T-cell (primary cell): Measurements from ENCODE around the gene STX8. TPM values are rescaled to one million over a fixed set of nuclear protein-coding genes. Genes with fewer than 3 reads are reported as not detected.

Experiments used
- ATAC-seq, 4 experiments: fragments of 200-7000 bp in 3 of 4; fragments of 150-1000 bp in 1 of 4; cut with Tn5 transposase; replicated peaks in 1 of 4; 1 replicate in 3 of 4; 2 replicates in 1 of 4; pipeline ENCODE4 v1.10.0; 2021; ENCODE audit warnings: moderate library complexity in 3 of 4, mild to moderate bottlenecking in 2 of 4, moderate number of reproducible peaks in 1 of 4
- CTCF ChIA-PET, 2 donors: fragments of 300-600 bp; sonication (Branson Sonifier 250); formaldehyde crosslinking; loops; one replicate each; lab custom pipeline; 2022; ENCODE audit warnings: antibody characterized with exemption in 2 of 2; lab: Charles Lee
- POLR2A ChIA-PET, 2 donors: fragments of 300-600 bp; sonication (Branson Sonifier 250); formaldehyde crosslinking; loops; one replicate each; lab custom pipeline; 2022; ENCODE audit warnings: antibody characterized with exemption in 2 of 2; lab: Charles Lee
- DNase-seq, 35 experiments: peaks; one replicate each; pipeline versions ENCODE4 v3.0.0 to v3.0.0-alpha.2; 2013 to 2023
- H3K27ac ChIP-seq: one replicate; pipeline ENCODE4 v1.5.1; 2013; ENCODE audit warnings: low read length
- H3K27me3 ChIP-seq, 2 experiments: replicated peaks in 1 of 2; 1 replicate in 1 of 2; 2 replicates in 1 of 2; pipeline versions ENCODE4 v1.6.1 to v1.7.0; 2013; ENCODE audit warnings: low read length in 1 of 2, mixed read lengths in 1 of 2; ENCODE audit not compliant: control insufficient read depth in 2 of 2, insufficient read depth in 2 of 2; ENCODE audit errors: extremely low read depth in 1 of 2
- H3K36me3 ChIP-seq, 2 donors: 1 replicate in 1 of 2; 2 replicates in 1 of 2; pipeline versions ENCODE4 v1.6.1 to v1.7.0; 2013; ENCODE audit warnings: low read length in 1 of 2; ENCODE audit not compliant: control insufficient read depth in 2 of 2, insufficient read depth in 1 of 2; ENCODE audit errors: extremely low read depth in 1 of 2
- H3K4me1 ChIP-seq, 2 experiments: 1 replicate in 1 of 2; 2 replicates in 1 of 2; pipeline versions ENCODE4 v1.6.1 to v1.7.0; 2013; ENCODE audit warnings: low read length in 2 of 2, mixed read lengths in 1 of 2; ENCODE audit not compliant: insufficient read depth in 2 of 2, control insufficient read depth in 1 of 2; ENCODE audit errors: extremely low read depth in 1 of 2
- H3K4me3 ChIP-seq, 2 donors: 1 replicate in 1 of 2; 2 replicates in 1 of 2; pipeline versions ENCODE4 v1.5.1 to v1.7.0; 2013; ENCODE audit warnings: mild to moderate bottlenecking in 2 of 2, low read length in 1 of 2, moderate library complexity in 1 of 2; ENCODE audit not compliant: control insufficient read depth in 1 of 2; ENCODE audit errors: extremely low read depth in 1 of 2
- H3K9me3 ChIP-seq: 2 replicates; pipeline ENCODE4 v1.7.0; 2013
- H3K27ac Mint-ChIP-seq, 2 donors: one replicate each; pipeline ENCODE4 v1.8.0; 2020 to 2021; ENCODE audit warnings: mild to moderate bottlenecking in 2 of 2, mixed read lengths in 2 of 2
- H3K27me3 Mint-ChIP-seq, 2 donors: one replicate each; pipeline ENCODE4 v1.8.0; 2021 to 2022; ENCODE audit warnings: mixed read lengths in 2 of 2
- H3K36me3 Mint-ChIP-seq: one replicate; pipeline ENCODE4 v1.8.0; 2021; ENCODE audit warnings: mixed read lengths
- H3K4me1 Mint-ChIP-seq, 3 donors: one replicate each; pipeline ENCODE4 v1.8.0; 2020 to 2022; ENCODE audit warnings: mixed read lengths in 3 of 3, mild to moderate bottlenecking in 1 of 3
- H3K4me3 Mint-ChIP-seq, 3 donors: one replicate each; pipeline ENCODE4 v1.8.0; 2020 to 2022; ENCODE audit warnings: mild to moderate bottlenecking in 3 of 3, mixed read lengths in 3 of 3, moderate library complexity in 3 of 3
- H3K9me3 Mint-ChIP-seq, 3 donors: one replicate each; pipeline ENCODE4 v1.8.0; 2020 to 2022; ENCODE audit warnings: mixed read lengths in 3 of 3
- WGBS: methylation state at CpG from one replicate; pipeline ENCODE4 v1.1.5; 2013; ENCODE audit warnings: missing lambda C conversion rate; ENCODE audit not compliant: insufficient coverage; 5-methylcytosine and 5-hydroxymethylcytosine counted together
- total RNA-seq, 35 experiments: library from RNA in 6 of 35; stranded (reverse) in 6 of 35; fragments of 120-200 nt in 1 of 35; gene quantifications; one replicate each; pipeline versions ENCODE4 v1.2.1 to v1.2.4 and lab custom pipeline; 2013 to 2026

STX8 gene
- total RNA-seq, 5 donors from 2014 or later (not counting 1 experiment from before 2014, with no cell fraction given) = 34.1 to 65.2 (median 57.8) TPM

DNA sequence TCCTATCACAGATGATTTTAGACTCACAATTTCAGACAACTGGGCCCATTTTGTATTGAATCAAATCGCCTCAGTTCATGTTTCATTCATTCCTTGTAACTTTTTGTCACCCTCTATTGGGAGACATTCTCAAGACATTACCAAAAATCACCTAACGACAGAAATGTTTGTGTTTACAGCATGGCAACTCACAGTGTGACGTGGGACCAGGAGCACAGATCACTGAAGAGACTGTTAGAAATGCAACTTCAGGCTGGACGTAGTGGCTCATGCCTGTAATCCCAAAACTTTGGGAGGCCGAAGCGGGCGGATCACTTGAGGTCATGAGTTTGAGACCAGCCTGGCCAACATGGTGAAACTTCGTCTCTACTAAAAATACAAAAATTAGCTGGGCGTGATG, 304.7 kb downstream of the STX8 start:
- Mint-ChIP-seq H3K9me3 (no peaks in the 10 kb centered on the region), H3K4me1 (peaks cover 11 to 19% (median 15%) of the 10 kb centered on the region in 3 donors), H3K27ac (no peak overlapping the region), H3K4me3 (no peak overlapping the region), H3K27me3 (no peaks in the 10 kb centered on the region), H3K36me3 (peaks cover 35% of the 10 kb centered on the region)
- DNase-seq (no peak), ATAC-seq (no peak)
- Histone ChIP-seq H3K27ac (no peak overlapping the region), H3K4me1 (peaks cover 0 to 11% of the 10 kb centered on the region in 2 experiments), H3K4me3 (no peak overlapping the region), H3K9me3 (no peaks in the 10 kb centered on the region), H3K36me3 (no peaks in the 10 kb centered on the region), H3K27me3 (no peaks in the 10 kb centered on the region)
- CTCF ChIA-PET = interaction anchor here in 1 of 2 donors (0.6 kb wide), 1 partner anchor 1465 kb away, joined by 6 read pairs; no protein-coding TSS in a partner anchor
- POLR2A ChIA-PET = no interaction called here
- WGBS = 94% methylated on average over 8 of the region's 9 CpGs

- ChIA-PET POLR2A (no interaction called here), CTCF (no interaction called here)
- Mint-ChIP-seq H3K4me3 (no peak overlapping the region), H3K27ac (no peak overlapping the region), H3K27me3 (no peaks in the 10 kb centered on the region), H3K36me3 (peaks cover 40% of the 10 kb centered on the region), H3K4me1 (peaks cover 7 to 11% (median 10%) of the 10 kb centered on the region in 3 donors), H3K9me3 (peaks cover 0 to under 1% (median 0%) of the 10 kb centered on the region in 3 donors)
- Histone ChIP-seq H3K27me3 (no peaks in the 10 kb centered on the region), H3K9me3 (no peaks in the 10 kb centered on the region), H3K27ac (no peak overlapping the region), H3K4me3 (no peak overlapping the region), H3K4me1 (peaks cover 0 to 11% of the 10 kb centered on the region in 2 experiments), H3K36me3 (no peaks in the 10 kb centered on the region)
- ATAC-seq (no peak), DNase-seq (no peak)
- 83% methylated on average over 4 of the region's 7 CpGs for WGBS
These were observed 306.1 kb downstream of the STX8 start for GRCh38 chr17:9269350-9270035.

- ATAC-seq (no peak), DNase-seq (no peak)
- Mint-ChIP-seq H3K27me3 (no peaks in the 10 kb centered on the region), H3K9me3 (peaks cover 0 to 4% (median 0%) of the 10 kb centered on the region in 3 donors), H3K27ac (no peak overlapping the region), H3K36me3 (peaks cover 49% of the 10 kb centered on the region), H3K4me1 (peaks cover 0 to 3% (median 2%) of the 10 kb centered on the region in 3 donors), H3K4me3 (no peak overlapping the region)
- Histone ChIP-seq H3K27me3 (no peaks in the 10 kb centered on the region), H3K4me1 (peaks cover 0 to 5% of the 10 kb centered on the region in 2 experiments), H3K4me3 (no peak overlapping the region), H3K36me3 (no peaks in the 10 kb centered on the region), H3K27ac (no peak overlapping the region), H3K9me3 (no peaks in the 10 kb centered on the region)
- ChIA-PET CTCF (no interaction called here), POLR2A (no interaction called here)
- WGBS = 91% methylated on average over 4 of the region's 6 CpGs
These were observed 307.1 kb downstream of the STX8 start for GRCh38 chr17:9268546-9268945.

- ChIA-PET POLR2A (no interaction called here), CTCF (no interaction called here)
- Histone ChIP-seq H3K9me3 (no peaks in the 10 kb centered on the region), H3K27me3 (no peaks in the 10 kb centered on the region), H3K4me3 (no peak overlapping the region), H3K4me1 (peaks cover 0 to under 1% of the 10 kb centered on the region in 2 experiments), H3K36me3 (no peaks in the 10 kb centered on the region), H3K27ac (no peak overlapping the region)
- Mint-ChIP-seq H3K4me1 (no peaks in the 10 kb centered on the region), H3K27me3 (no peaks in the 10 kb centered on the region), H3K36me3 (peaks cover 44% of the 10 kb centered on the region), H3K27ac (no peak overlapping the region), H3K9me3 (peaks cover 0 to 4% (median 0%) of the 10 kb centered on the region in 3 donors), H3K4me3 (no peak overlapping the region)
- 97% methylated on average over 4 of the region's 9 CpGs for WGBS
- ATAC-seq = no peak
- DNase-seq = no peak
These were observed 308.9 kb downstream of the STX8 start for GRCh38 chr17:9266697-9267117.

- peaks cover 0 to 3% of the 10 kb centered on the region in 2 experiments for H3K4me1 ChIP-seq
- DNase-seq = no peak
- no peak overlapping the region for H3K27ac Mint-ChIP-seq
- H3K36me3 ChIP-seq = no peaks in the 10 kb centered on the region
- H3K27me3 Mint-ChIP-seq = no peaks in the 10 kb centered on the region
- ATAC-seq = no peak
- H3K9me3 Mint-ChIP-seq = peaks cover 0 to 4% (median 0%) of the 10 kb centered on the region in 3 donors
- POLR2A ChIA-PET = no interaction called here
- H3K4me1 Mint-ChIP-seq = no peaks in the 10 kb centered on the region
- H3K36me3 Mint-ChIP-seq = peaks cover 44% of the 10 kb centered on the region
- 97% methylated on average over 9 of the region's 14 CpGs for WGBS
- no peak overlapping the region for H3K4me3 Mint-ChIP-seq
- no peaks in the 10 kb centered on the region for H3K27me3 ChIP-seq
- H3K9me3 ChIP-seq = no peaks in the 10 kb centered on the region
- CTCF ChIA-PET = interaction anchor here in 1 of 2 donors (0.6 kb wide), 1 partner anchor 347 kb away, joined by 3 read pairs; no protein-coding TSS in a partner anchor
- H3K27ac ChIP-seq = no peak overlapping the region
- no peak overlapping the region for H3K4me3 ChIP-seq
These were observed 309.5 kb downstream of the STX8 start for GRCh38 chr17:9266031-9266680.

- no peak overlapping the region for H3K4me3 Mint-ChIP-seq
- Histone ChIP-seq H3K36me3 (no peaks in the 10 kb centered on the region), H3K4me1 (peaks cover 0 to 3% of the 10 kb centered on the region in 2 experiments), H3K27ac (no peak overlapping the region), H3K9me3 (no peaks in the 10 kb centered on the region), H3K4me3 (no peak overlapping the region), H3K27me3 (no peaks in the 10 kb centered on the region)
- peaks cover 9 to 14% (median 10%) of the 10 kb centered on the region in 3 donors for H3K4me1 Mint-ChIP-seq
- no peak overlapping the region for H3K27ac Mint-ChIP-seq
- POLR2A ChIA-PET = no interaction called here
- CTCF ChIA-PET = no interaction called here
- H3K36me3 Mint-ChIP-seq = peaks cover 21% of the 10 kb centered on the region
- H3K9me3 Mint-ChIP-seq = peaks cover 0 to 4% (median 0%) of the 10 kb centered on the region in 3 donors
- ATAC-seq (no peak), DNase-seq (no peak)
- no peaks in the 10 kb centered on the region for H3K27me3 Mint-ChIP-seq
- WGBS = 86% methylated on average over 11 of the region's 24 CpGs
These were observed 314.3 kb downstream of the STX8 start for GRCh38 chr17:9261081-9262012.
